IMR-90 (cell line): ENCODE results near the gene CTRB2. TPM values are rescaled to one million over a fixed set of nuclear protein-coding genes. Genes with fewer than 3 reads are reported as not detected.

Source experiments
- ATAC-seq: fragments of 200-7000 bp; cut with Tn5 transposase; 2 replicates; pipeline ENCODE4 v1.9.1; 2020; ENCODE audit warnings: low read depth, mild to moderate bottlenecking, moderate library complexity
- BruUV-seq: library from RNA; stranded (reverse); fragments of 400-500 nt; replicated peaks from 2 replicates; lab custom pipeline; 2021; lab: Mats Ljungman, UMichigan
- CTCF ChIA-PET: fragments of 300-600 bp; formaldehyde crosslinking; extraction: SDS; loops from one replicate; lab custom pipeline; 2021; ENCODE audit warnings: antibody characterized with exemption; lab: Yijun Ruan, JAX
- POLR2A ChIA-PET: fragments of 300-600 bp; sonication (Branson Sonifier 250); formaldehyde crosslinking; loops from one replicate; lab custom pipeline; 2022; ENCODE audit warnings: antibody characterized with exemption; ENCODE audit not compliant: unreplicated experiment; lab: Charles Lee
- DNase-seq: peaks from one replicate; pipeline ENCODE4 v3.0.0; 2013
- H2AFZ ChIP-seq: replicated peaks from 2 replicates; pipeline ENCODE3; 2013; ENCODE audit warnings: low read length, mild to moderate bottlenecking; ENCODE audit not compliant: poor library complexity
- H2AK5ac ChIP-seq: 2 replicates; pipeline ENCODE4 v1.6.1; 2013; ENCODE audit warnings: low read depth, low read length, inconsistent platforms
- H2AK9ac ChIP-seq: replicated peaks from 2 replicates; pipeline ENCODE3; 2013; ENCODE audit warnings: mild to moderate bottlenecking, low read depth, low read length, moderate library complexity; ENCODE audit not compliant: poor library complexity
- H2BK120ac ChIP-seq: 2 replicates; pipeline ENCODE4 v1.6.1; 2013; ENCODE audit warnings: low read depth, low read length, inconsistent platforms
- H2BK15ac ChIP-seq: 3 replicates; pipeline ENCODE4 v1.6.1; 2013; ENCODE audit warnings: low read depth, low read length, inconsistent platforms
- H2BK20ac ChIP-seq: 2 replicates; pipeline ENCODE4 v1.6.1; 2013; ENCODE audit warnings: low read depth, mild to moderate bottlenecking, inconsistent platforms, low read length, moderate library complexity
- H2BK5ac ChIP-seq: 2 replicates; pipeline ENCODE4 v1.6.1; 2013; ENCODE audit warnings: mild to moderate bottlenecking, low read depth, low read length, inconsistent platforms; ENCODE audit not compliant: poor library complexity, severe bottlenecking
- H3K14ac ChIP-seq: replicated peaks from 2 replicates; pipeline ENCODE4 v1.6.1; 2013; ENCODE audit warnings: low read depth, low read length, inconsistent platforms
- H3K18ac ChIP-seq: 2 replicates; pipeline ENCODE4 v1.6.1; 2013; ENCODE audit warnings: low read depth, low read length, control low read depth
- H3K23ac ChIP-seq: 2 replicates; pipeline ENCODE4 v1.6.1; 2013; ENCODE audit warnings: low read depth, low read length, inconsistent platforms
- H3K27ac ChIP-seq: 2 replicates; pipeline ENCODE4 v1.5.1; 2013; ENCODE audit warnings: mild to moderate bottlenecking, control low read depth, low read length; ENCODE audit not compliant: insufficient read depth
- H3K27me3 ChIP-seq: 2 replicates; pipeline ENCODE4 v1.6.1; 2013; ENCODE audit warnings: low read length; ENCODE audit not compliant: control insufficient read depth, insufficient read depth
- H3K36me3 ChIP-seq: 2 replicates; pipeline ENCODE4 v1.6.1; 2013; ENCODE audit warnings: low read length, mixed read lengths; ENCODE audit not compliant: control insufficient read depth, insufficient read depth
- H3K4ac ChIP-seq: 2 replicates; pipeline ENCODE4 v1.6.1; 2013; ENCODE audit warnings: low read depth, low read length, inconsistent platforms
- H3K4me1 ChIP-seq: 2 replicates; pipeline ENCODE4 v1.6.1; 2013; ENCODE audit warnings: low read length, mixed read lengths; ENCODE audit not compliant: control insufficient read depth, insufficient read depth
- H3K4me2 ChIP-seq: 2 replicates; pipeline ENCODE4 v1.6.1; 2013; ENCODE audit warnings: low read depth, mild to moderate bottlenecking, control low read depth, low read length, moderate library complexity
- H3K4me3 ChIP-seq: 2 replicates; pipeline ENCODE4 v1.5.1; 2013; ENCODE audit warnings: low read depth, mild to moderate bottlenecking, control low read depth, low read length, moderate library complexity; ENCODE audit not compliant: insufficient read depth
- H3K56ac ChIP-seq: 2 replicates; pipeline ENCODE4 v1.6.1; 2013; ENCODE audit warnings: low read length, inconsistent platforms; ENCODE audit not compliant: insufficient read depth; ENCODE audit errors: extremely low read depth
- H3K79me1 ChIP-seq, 2 experiments: 2 replicates each; pipeline ENCODE4 v1.6.1; 2013; ENCODE audit warnings: low read length in 2 of 2, inconsistent platforms in 1 of 2, low read depth in 1 of 2
- H3K9ac ChIP-seq: 2 replicates; pipeline ENCODE4 v1.6.1; 2013; ENCODE audit warnings: low read depth, low read length, control low read depth
- H3K9me1 ChIP-seq: 2 replicates; pipeline ENCODE4 v1.6.1; 2013; ENCODE audit warnings: low read length, inconsistent platforms; ENCODE audit not compliant: insufficient read depth
- H3K9me3 ChIP-seq: 2 replicates; pipeline ENCODE4 v1.6.1; 2013; ENCODE audit warnings: low read length; ENCODE audit not compliant: control insufficient read depth, insufficient read depth
- H4K20me1 ChIP-seq: 2 replicates; pipeline ENCODE4 v1.6.1; 2013; ENCODE audit warnings: low read length, inconsistent platforms; ENCODE audit not compliant: insufficient read depth
- H4K5ac ChIP-seq: 2 replicates; pipeline ENCODE4 v1.6.1; 2013; ENCODE audit warnings: mild to moderate bottlenecking, low read depth, low read length, control low read depth
- H4K8ac ChIP-seq, 2 experiments: 2 replicates each; pipeline ENCODE4 v1.6.1; 2013; ENCODE audit warnings: low read depth in 2 of 2, low read length in 2 of 2, control low read depth in 1 of 2, inconsistent platforms in 1 of 2
- H4K91ac ChIP-seq: 2 replicates; pipeline ENCODE4 v1.6.1; 2013; ENCODE audit warnings: low read depth, low read length, inconsistent platforms; ENCODE audit not compliant: insufficient read depth
- BHLHE40 ChIP-seq: fragments of 150-350 bp; IDR thresholded peaks from 2 replicates; pipeline ENCODE4 v1.6.1; 2016; ENCODE audit warnings: mild to moderate bottlenecking, low read depth, low read length
- CEBPB ChIP-seq: IDR thresholded peaks from 2 replicates; pipeline ENCODE4 v1.6.1; 2012; ENCODE audit warnings: low read depth, low read length, improper control_type of control experiment
- FOS ChIP-seq: fragments of 150-350 bp; IDR thresholded peaks from 2 replicates; pipeline ENCODE4 v1.6.1; 2016; ENCODE audit warnings: low read depth, low read length
- MAZ ChIP-seq: IDR thresholded peaks from 2 replicates; pipeline ENCODE4 v1.6.1; 2012; ENCODE audit warnings: low read depth, mild to moderate bottlenecking, low read length, improper control_type of control experiment, moderate library complexity, borderline replicate concordance
- MXI1 ChIP-seq: IDR thresholded peaks from 2 replicates; pipeline ENCODE4 v1.6.1; 2012; ENCODE audit warnings: low read depth, mild to moderate bottlenecking, low read length, moderate library complexity, borderline replicate concordance
- NFE2L2 ChIP-seq: fragments of 150-350 bp; IDR thresholded peaks from 2 replicates; pipeline ENCODE4 v1.6.1; 2016; ENCODE audit warnings: low read depth, mild to moderate bottlenecking, low read length
- POLR2A ChIP-seq: IDR thresholded peaks from 2 replicates; pipeline ENCODE4 v1.6.1; 2012; ENCODE audit warnings: mild to moderate bottlenecking, low read depth, low read length
- RFX5 ChIP-seq: IDR thresholded peaks from 2 replicates; pipeline ENCODE4 v1.8.0; 2012; ENCODE audit warnings: low read depth, mild to moderate bottlenecking, low read length, moderate library complexity
- SMC3 ChIP-seq: fragments of 150-350 bp; IDR thresholded peaks from 2 replicates; pipeline ENCODE4 v1.6.1; 2016; ENCODE audit warnings: low read depth, mild to moderate bottlenecking, antibody characterized with exemption, low read length, moderate library complexity
- WGBS, 2 experiments: methylation state at CpG; one replicate each; pipeline versions ENCODE4 v1.1.5 to v1.1.7; 2013; ENCODE audit warnings: missing lambda C conversion rate in 2 of 2; ENCODE audit not compliant: insufficient read length in 1 of 2; ENCODE audit errors: extremely low coverage in 2 of 2; 5-methylcytosine and 5-hydroxymethylcytosine counted together
- dilution Hi-C: fragments of 300-500 bp; cut with HindIII; formaldehyde crosslinking; loops from one replicate; pipeline ENCODE4 v1.14.3; 2018; ENCODE audit warnings: low sequenced_read_pairs; ENCODE audit not compliant: unreplicated experiment
- in situ Hi-C: fragments of 300-500 bp; cut with MboI; formaldehyde crosslinking; loops from 3 replicates; pipeline ENCODE4 v1.14.3; 2019; ENCODE audit warnings: low sequenced_read_pairs, inconsistent platforms, mixed read lengths
- intact Hi-C: fragments of 100-400 bp; cut with micrococcal nuclease; formaldehyde crosslinking; loops from 2 replicates; pipeline ENCODE4 v1.10.0; 2022
- polyA plus RNA-seq, 3 experiments: library from polyadenylated mRNA; depleted of rRNA; stranded (reverse); fragments of >200 nt; gene quantifications; 2 replicates each; pipeline ENCODE4 v1.2.3, GENCODE V29; 2012; ENCODE audit warnings: low replicate concordance in 1 of 3
- total RNA-seq: library from RNA; depleted of rRNA; stranded (reverse); fragments of >200 nt; gene quantifications from 2 replicates; pipeline ENCODE4 v1.2.3, GENCODE V29; 2012
- TF ChIP-seq, protein P1 (sequence below): fragments of 150-350 bp; IDR thresholded peaks from 2 replicates; pipeline ENCODE4 v1.6.1; 2016; ENCODE audit warnings: low read depth, mild to moderate bottlenecking, low read length, moderate library complexity, borderline replicate concordance
- TF ChIP-seq, protein P2 (sequence below): fragments of 150-350 bp; IDR thresholded peaks from 2 replicates; pipeline ENCODE4 v1.6.1; 2017; ENCODE audit warnings: mild to moderate bottlenecking, antibody characterized with exemption, low read length, low read depth

The CTRB2 gene
- total and polyA plus RNA-seq, 2 of the 4 experiments (the other 2 are of a cell fraction), result not detected

DNA sequence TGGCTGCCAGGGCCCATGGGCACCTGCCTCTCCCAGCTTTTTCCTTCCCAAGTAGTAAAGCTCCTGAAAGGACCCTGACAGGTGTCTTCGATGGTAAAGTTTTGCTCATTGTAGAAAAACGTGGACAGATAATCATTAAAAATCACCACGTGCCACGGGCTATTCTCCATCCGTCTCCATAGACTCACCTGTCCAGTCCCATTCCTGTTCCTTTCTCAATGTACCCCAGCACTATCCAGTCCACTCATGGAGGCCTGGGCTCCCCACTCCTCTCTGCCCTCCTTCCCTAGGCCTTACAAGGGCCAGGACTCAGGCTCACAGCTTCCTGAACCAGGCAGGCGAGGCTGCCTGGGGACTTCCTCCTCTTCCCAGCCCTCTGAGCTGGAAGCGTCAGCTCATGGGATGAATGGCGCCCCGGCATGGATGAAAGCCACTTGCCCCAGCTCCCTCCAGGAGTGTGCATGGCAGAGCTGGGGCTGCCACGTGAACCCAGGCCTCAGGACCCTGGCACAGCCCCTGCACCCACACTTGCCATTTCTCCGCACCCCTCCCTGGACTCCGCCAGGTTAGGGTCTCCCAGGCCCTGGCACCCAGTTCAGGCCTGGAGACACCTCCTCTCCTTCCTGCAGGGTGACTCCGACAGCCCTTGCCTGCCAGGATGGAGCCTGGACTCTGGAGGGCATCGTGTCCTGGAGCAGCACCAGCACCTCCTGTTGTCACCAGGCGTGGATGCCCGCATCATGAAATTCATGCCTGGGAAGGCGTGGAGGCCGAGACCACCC lies 20.6 kb upstream of the CTRB2 start (continued):
- no peak for TF ChIP-seq POLR2A

DNA sequence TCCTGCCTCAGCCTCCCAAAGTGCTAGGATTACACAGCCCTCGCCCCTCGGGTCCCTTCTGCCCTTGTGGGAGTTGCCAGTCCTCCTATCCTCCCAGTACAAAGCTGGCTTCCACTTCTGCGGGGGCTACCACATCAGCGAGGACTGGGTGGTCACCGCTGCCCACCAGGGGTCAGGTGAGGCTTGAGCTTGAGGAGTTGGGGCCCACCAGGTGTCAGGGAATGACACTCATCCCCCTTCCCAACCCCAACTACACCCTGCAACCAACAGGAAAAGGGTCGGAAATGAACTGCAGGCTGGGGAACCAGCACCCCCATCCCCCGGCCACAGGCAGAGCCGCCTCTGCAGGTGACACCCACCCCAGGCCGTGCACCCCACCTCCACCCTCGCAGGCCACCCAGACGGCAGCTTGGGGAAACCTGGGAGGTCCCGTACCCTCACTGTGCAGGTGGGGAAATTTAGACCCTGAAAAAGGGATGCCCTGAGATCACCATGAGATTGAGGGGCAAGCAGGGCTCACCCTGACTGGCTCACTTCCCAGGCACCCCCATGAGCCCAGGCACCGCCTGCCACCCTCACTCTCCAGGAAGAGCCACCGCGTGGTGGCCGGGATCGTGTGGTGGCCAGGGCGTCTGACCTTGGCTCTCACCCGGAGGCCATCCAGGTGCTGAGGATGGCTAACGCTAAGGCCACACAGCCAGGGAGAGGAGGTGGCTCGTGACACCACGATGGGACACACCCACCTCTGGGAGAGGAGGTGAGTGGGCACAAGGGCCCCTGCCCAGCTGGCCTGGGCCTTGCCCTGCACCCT lies 19.8 kb upstream of the CTRB2 start:
- Histone ChIP-seq H3K27ac (no peak overlapping the region), H3K9ac (no peak overlapping the region), H4K5ac (no peak overlapping the region), H3K18ac (no peak overlapping the region), H3K56ac (no peak overlapping the region), H3K14ac (no peak overlapping the region), H3K9me1 (peaks cover 6% of the 10 kb centered on the region; the same call in 1 of the 2 replicates), H3K4me1 (no peaks in the 10 kb centered on the region), H4K8ac (no peak overlapping the region), H2BK20ac (no peak overlapping the region), H3K4me3 (no peak overlapping the region), H2AK9ac (peak overlapping the region; percentile 23), H2BK15ac (no peak overlapping the region), H3K4ac (no peak overlapping the region), H3K27me3 (no peaks in the 10 kb centered on the region), H2BK5ac (no peak overlapping the region), H3K4me2 (no peak overlapping the region), H2AFZ (peak overlapping the region; percentile 39), H3K23ac (no peak overlapping the region), H2BK120ac (no peak overlapping the region), H2AK5ac (no peak overlapping the region), H3K9me3 (no peaks in the 10 kb centered on the region), H4K20me1 (peaks cover 67% of the 10 kb centered on the region), H4K91ac (no peak overlapping the region), H3K36me3 (peaks cover 35% of the 10 kb centered on the region), H3K79me1 (peaks cover 5 to 52% of the 10 kb centered on the region in 2 experiments; a peak in 3 of 4 replicates)
- 78% methylated on average over 7 of the region's 22 CpGs; no CpG with 5 or more reads in 1 of the 2 experiments for WGBS, 2 experiments
- dilution Hi-C loops (no loop called here), in situ Hi-C loops (no loop called here), intact Hi-C loops (no loop called here)
- DNase-seq (no peak), ATAC-seq (no peak)
- ChIA-PET POLR2A (no interaction called here), CTCF (no interaction called here)
- no TSS peak for BruUV-seq
- TF ChIP-seq CEBPB (no peak), MXI1 (no peak), POLR2A (no peak), SMC3 (no peak), FOS (no peak), RFX5 (no peak), NFE2L2 (no peak), MAZ (no peak), BHLHE40 (no peak)
- TF ChIP-seq, protein P1, sequence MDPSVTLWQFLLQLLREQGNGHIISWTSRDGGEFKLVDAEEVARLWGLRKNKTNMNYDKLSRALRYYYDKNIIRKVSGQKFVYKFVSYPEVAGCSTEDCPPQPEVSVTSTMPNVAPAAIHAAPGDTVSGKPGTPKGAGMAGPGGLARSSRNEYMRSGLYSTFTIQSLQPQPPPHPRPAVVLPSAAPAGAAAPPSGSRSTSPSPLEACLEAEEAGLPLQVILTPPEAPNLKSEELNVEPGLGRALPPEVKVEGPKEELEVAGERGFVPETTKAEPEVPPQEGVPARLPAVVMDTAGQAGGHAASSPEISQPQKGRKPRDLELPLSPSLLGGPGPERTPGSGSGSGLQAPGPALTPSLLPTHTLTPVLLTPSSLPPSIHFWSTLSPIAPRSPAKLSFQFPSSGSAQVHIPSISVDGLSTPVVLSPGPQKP, result no peak
- TF ChIP-seq, protein P2, sequence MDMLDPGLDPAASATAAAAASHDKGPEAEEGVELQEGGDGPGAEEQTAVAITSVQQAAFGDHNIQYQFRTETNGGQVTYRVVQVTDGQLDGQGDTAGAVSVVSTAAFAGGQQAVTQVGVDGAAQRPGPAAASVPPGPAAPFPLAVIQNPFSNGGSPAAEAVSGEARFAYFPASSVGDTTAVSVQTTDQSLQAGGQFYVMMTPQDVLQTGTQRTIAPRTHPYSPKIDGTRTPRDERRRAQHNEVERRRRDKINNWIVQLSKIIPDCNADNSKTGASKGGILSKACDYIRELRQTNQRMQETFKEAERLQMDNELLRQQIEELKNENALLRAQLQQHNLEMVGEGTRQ, result no peak
